ENCODE measurements around the gene GOLGA6B.
"Not testable (repeated sequence)": the region's sequence is repeated elsewhere in the genome, so short reads cannot be mapped to it uniquely, and the experiment has no call there.

Gene GOLGA6B, protein sequence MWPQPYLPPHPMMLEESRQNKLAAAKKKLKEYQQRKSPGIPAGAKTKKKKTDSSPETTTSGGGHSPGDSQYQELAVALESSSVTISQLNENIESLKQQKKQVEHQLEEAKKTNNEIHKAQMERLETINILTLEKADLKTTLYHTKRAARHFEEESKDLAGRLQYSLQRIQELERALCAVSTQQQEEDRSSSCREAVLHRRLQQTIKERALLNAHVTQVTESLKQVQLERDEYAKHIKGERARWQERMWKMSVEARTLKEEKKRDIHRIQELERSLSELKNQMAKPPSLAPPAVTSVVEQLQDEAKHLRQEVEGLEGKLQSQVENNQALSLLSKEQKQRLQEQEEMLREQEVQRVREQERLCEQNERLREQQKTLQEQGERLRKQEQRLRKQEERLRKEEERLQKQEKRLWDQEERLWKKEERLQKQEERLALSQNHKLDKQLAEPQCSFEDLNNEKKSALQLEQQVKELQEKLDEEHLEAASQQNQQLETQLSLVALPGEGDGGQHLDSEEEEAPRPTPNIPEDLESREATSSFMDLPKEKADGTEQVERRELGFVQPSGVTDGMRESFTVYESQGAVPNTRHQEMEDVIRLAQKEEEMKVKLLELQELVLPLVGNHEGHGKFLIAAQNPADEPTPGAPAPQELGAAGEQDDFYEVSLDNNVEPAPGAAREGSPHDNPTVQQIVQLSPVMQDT

DNA sequence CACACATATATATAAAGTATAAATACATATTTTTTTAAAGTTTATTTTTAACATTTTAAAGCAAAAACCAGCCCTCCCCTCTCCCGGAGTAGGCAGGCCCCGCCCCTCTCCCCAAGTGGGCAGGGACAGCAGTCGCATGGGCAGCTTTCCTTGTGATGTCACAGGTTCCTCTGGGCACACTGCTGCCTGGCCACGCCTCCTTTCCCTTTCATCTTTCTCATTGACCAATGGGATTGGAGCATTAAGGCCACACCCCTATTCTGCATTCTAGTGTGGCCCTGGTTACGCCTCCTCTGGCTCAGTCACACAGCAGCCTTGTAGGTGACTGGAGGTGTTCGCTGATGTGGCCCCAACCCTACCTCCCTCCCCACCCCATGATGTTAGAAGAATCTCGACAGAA lies at the start of gene GOLGA6B:
Gene GOLGA6B, plus strand, starts transcription at position 301 of the 400 bp plus-strand sequence. Its CDS starts 41 bp downstream, at position 342.
- not testable (repeated sequence) for DNase-seq (ENCODE audit: low spot score)

DNA sequence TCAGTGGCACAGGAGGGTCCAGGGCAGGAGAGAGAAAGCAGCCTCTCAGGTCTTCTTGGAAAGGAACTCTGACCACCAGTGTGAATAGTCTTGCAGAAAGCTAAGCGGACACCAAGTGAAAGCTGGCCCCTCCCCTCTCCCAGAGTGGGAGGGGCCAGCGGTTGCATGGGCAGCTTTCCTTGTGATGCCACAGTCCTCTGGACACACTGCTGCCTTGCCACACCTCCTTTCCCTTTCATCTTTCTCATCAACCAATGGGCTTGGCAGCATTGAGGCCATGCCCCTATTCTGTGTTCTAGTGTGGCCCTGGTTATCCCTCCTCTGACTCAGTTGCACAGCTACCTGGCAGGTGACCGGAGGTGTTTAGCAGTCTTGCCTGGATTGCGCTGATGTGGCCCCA lies 49.7 kb upstream of the GOLGA6B start:
- DNase-seq (ENCODE audit: low spot score), result no peak

DNA sequence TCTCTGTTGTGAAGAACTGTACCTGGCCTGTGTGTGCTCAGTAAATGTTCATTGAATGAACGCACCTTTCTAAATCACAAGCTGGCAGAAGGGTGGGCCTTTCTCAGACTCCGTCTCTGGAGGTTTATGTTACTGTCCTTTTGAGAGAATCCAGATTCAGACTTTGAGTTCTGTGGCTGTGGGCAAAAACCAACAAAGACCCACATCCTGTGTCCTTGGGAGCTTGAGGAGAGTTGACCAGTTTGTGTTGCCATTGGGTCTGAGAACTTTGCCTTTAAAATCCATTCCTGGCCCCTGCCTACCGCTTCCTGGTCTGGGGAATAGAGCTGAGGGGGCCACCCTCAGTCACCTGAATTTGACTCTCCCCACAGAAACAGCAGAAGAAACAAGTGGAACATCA lies 46.4 kb upstream of the GOLGA6B start:
- DNase-seq (ENCODE audit: low spot score), result not testable (repeated sequence)

DNA sequence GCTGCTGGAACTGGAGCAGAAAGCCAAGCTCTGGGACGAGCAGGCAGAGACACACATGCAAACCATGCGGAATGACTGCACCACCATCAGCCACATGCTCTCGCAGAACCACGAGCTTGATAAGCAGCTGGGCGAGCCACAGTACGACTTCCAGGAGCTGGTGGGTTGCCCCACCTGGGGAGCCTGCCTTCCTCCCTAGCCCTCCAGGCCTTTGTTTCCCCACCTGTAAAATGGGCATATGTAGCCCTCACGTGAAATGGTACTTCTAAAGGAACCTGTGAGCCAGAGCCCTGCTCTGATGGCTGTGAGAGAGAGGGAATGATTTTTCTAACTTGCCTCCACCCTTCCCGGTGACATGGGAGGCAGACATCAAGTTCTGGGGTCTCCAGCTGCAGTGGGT lies 44.6 kb upstream of the GOLGA6B start:
- DNase-seq (ENCODE audit: low spot score), result no peak

DNA sequence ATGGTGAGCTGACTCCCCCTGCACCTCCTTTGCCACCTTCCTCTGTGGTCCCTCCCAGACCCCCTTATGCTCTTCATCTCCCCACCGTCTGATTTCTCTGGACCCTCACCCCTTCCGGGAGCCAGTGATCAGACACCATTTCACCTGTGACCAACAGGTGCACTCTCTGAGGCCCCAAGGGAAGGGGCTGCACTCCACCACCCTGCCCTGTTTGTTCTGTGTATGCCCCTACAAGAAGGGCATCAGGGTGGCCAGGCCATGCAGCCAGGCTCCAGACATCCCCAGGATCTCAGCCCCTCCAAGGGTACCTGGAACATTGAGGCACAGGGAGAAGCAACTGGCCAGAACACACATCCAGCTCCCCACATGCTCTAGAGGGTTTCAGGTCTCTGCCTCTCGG lies 42.2 kb upstream of the GOLGA6B start:
- DNase-seq (ENCODE audit: low spot score), result not testable (repeated sequence)

GRCh38 chr15:72614810-72615532 lies 39.5 kb upstream of the GOLGA6B start:
- no peak for DNase-seq (ENCODE audit: low spot score)

- DNase-seq (ENCODE audit: low spot score), result not testable (repeated sequence)
These were observed 38.8 kb upstream of the GOLGA6B start for GRCh38 chr15:72615533-72616233.

GRCh38 chr15:72616491-72617210 lies 37.8 kb upstream of the GOLGA6B start:
- no peak for DNase-seq (ENCODE audit: low spot score)

DNA sequence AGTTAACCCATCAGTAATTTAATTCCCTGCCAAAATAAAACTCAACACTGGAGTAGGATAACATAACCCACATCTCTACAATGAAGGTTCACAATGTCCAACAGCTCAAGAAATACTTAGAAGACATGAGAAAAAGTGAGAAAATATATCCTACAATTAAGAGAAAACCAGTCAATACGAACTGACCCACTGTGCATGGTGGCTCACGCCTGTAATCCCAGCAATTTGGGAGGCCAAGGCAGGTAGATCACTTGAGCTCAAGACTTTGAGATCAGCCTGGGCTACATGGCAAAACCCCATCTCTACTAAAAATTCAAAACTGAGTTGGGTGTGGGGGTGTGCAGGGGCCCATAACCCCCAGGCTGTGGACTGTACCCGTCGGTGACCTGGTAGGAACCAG lies 30.6 kb upstream of the GOLGA6B start:
- not testable (repeated sequence) for DNase-seq (ENCODE audit: low spot score)

- DNase-seq (ENCODE audit: low spot score), result not testable (repeated sequence)
These were observed 28.3 kb upstream of the GOLGA6B start for GRCh38 chr15:72626153-72626552.

DNA sequence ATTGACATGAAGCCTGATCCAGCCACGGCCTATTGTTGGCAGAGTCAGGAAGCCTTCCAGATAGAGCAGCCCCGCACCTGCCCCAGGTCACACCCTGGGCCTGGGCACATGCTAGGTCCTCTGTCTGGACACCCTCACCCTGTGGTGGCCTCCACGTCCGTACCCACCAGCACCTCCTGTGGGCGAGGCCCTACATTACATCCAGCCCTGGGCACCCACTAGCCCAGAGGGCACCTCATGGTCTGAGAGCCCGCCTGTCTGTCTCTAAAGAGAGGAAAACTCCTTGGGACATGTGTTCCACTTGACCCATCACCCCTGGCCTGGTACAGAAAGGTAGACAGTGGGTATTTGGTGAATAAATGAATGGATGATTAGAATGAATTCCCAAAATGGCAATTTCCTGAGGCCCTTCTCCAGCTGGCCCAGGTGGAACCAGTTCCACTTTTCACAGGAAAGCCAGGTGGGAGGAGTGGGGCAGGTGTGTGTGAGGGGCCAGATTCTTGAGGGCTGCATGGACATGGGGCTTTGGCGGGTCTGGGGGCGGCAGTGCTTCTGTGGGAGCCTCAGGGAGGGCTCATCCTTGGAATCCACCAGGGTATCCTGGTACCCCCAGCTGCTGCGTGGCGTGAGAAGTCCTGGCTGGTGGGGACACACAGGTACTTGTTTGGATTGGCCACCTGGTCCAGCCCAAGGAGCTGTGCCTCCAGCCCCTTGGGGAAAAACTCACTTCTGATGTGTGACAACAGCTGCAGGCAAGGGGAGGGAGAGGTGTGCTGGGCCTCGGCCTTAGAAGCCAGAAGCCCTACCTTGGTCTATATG lies 26.0 kb upstream of the GOLGA6B start:
- not testable (repeated sequence) for DNase-seq (ENCODE audit: low spot score)

- not testable (repeated sequence) for DNase-seq (ENCODE audit: low spot score)
These were observed 25.4 kb upstream of the GOLGA6B start for GRCh38 chr15:72629068-72629570.

- peak; percentile 78 for DNase-seq (ENCODE audit: low spot score)
These were observed 17.8 kb upstream of the GOLGA6B start for GRCh38 chr15:72636519-72637282.

DNA sequence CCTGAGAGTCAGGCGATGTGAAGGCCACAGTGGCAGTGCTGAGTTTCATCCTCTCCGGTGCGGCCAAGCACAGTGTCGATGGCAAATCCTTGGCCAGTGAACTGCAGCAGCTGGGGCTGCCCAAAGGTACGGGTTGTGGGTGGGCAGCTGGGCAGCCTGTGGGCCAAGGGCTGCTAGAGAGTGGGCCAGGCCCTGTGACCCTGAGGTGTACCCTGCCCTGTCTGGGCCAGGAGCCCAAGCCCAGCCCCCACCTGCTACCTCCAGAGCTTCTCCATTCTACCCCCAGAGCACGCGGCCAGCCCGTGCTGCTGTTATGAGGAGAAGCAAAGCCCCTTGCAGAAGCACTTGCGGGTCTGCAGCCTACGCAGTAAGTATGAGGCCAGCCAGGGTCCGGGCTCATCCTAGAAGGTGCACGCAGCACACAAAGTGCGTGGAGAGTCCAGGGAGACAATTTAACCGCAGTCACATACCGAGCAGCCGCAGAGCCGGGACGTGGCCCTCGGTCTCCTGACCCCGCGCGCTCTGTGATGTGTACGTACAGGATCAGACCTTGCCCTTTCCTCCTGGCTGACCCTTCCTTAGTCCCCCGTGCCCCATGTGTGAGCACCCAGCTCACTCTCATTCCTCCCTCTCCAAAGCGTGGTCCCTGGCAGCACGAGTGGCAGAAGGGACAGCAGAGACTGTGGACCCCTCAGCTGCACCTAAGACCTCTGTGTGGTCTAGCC lies 14.6 kb upstream of the GOLGA6B start:
- not testable (repeated sequence) for DNase-seq (ENCODE audit: low spot score)

- not testable (repeated sequence) for DNase-seq (ENCODE audit: low spot score)
These were observed 12.2 kb upstream of the GOLGA6B start for GRCh38 chr15:72642271-72642670.

DNA sequence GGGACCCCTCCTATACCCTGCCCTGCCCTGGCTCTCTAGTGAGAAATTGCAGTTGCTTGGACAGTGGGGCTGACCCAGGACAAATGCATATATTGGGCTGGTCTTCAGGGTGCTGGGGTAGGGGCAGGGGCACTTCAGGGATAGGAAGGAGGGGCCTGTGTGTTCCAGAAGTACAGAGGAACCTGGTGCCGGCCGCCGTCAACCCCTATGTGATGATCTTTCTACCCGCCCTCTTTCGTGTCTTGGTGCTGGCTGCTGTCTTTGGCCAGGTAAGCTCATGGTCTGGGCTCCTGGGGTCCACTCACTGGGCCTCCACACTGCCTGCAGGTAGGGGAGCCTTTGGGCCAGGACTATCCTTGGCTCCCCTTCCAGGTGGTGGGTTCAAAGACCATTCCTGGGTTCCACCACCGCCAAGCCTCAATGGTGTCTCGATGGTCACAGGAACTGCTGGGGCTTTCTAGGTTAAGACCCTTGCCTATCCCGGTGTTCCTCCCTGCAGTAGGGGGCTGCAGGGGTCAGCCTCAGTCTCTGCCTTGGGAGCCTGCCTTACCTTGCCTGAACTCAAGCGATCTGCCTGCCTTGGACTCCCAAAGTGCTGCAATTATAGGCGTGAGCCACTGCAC lies 5.8 kb upstream of the GOLGA6B start:
- DNase-seq (ENCODE audit: low spot score), result not testable (repeated sequence)

DNA sequence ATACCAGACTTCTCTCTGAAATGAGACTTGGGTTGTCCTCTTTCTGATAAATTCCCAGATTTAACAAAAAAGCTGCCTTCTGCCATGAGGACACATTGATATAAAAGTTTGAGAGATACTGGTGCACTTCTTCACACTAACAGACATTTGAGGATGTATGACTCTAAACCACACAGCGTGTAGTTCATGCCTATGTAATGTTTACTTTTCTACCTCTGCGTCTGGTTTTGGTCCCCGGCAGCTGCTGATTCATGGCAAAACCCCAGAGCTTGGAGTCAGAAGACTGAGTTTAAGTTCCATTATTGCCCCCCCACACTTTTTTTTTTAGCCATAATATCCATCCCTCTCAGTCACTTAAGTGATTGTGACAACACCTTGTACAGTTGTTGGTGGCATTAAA lies 1.5 kb downstream of the GOLGA6B start:
- not testable (repeated sequence) for DNase-seq (ENCODE audit: low spot score)

- not testable (repeated sequence) for DNase-seq (ENCODE audit: low spot score)
These were observed 6.6 kb downstream of the GOLGA6B start for GRCh38 chr15:72661081-72661480.

Measured in putamen (tissue), 1 donor.